Chondrocyte (in vitro differentiated cells): Measurements from ENCODE around the gene GNG7. TPM values are rescaled to one million over a fixed set of nuclear protein-coding genes. Genes with fewer than 3 reads are reported as not detected.
A peak's percentile ranks its signal among the peaks of the same experiment; 100 is the strongest.
"Not testable (repeated sequence)": the region's sequence is repeated elsewhere in the genome, so short reads cannot be mapped to it uniquely, and the experiment has no call there.

Source experiments
- DNase-seq: peaks from one replicate; pipeline ENCODE4 v3.0.0; 2021; ENCODE audit warnings: mixed read lengths, low spot score
- H3K27ac Mint-ChIP-seq: one replicate; pipeline ENCODE4 v1.8.0; 2021; ENCODE audit warnings: mild to moderate bottlenecking, moderate library complexity, mixed read lengths; ENCODE audit not compliant: unreplicated experiment
- H3K27me3 Mint-ChIP-seq: 2 replicates; pipeline ENCODE4 v1.8.0; 2021; ENCODE audit warnings: low read depth, mixed read lengths
- H3K36me3 Mint-ChIP-seq: 2 replicates; pipeline ENCODE4 v1.8.0; 2021; ENCODE audit warnings: low read depth, mixed read lengths
- H3K4me1 Mint-ChIP-seq: 2 replicates; pipeline ENCODE4 v1.8.0; 2021; ENCODE audit warnings: low read depth, mild to moderate bottlenecking, mixed read lengths
- H3K4me3 Mint-ChIP-seq: one replicate; pipeline ENCODE4 v1.8.0; 2021; ENCODE audit warnings: mild to moderate bottlenecking, moderate library complexity, mixed read lengths; ENCODE audit not compliant: unreplicated experiment
- H3K9me3 Mint-ChIP-seq: 2 replicates; pipeline ENCODE4 v1.8.0; 2021; ENCODE audit warnings: low read depth, mixed read lengths
- total RNA-seq: library from RNA; stranded (reverse); gene quantifications from 3 replicates; pipeline ENCODE4 v1.2.1, GENCODE V29; 2021
- TF ChIP-seq, protein P1 (sequence below): fragments of 200-600 bp; sonication (generic); IDR thresholded peaks from 2 replicates; pipeline ENCODE4 v1.5.0; 2021; ENCODE audit warnings: antibody characterized with exemption, mild to moderate bottlenecking, moderate library complexity

Gene GNG7
- total RNA-seq, 1 donor from 2014 or later = 1.9 TPM

GRCh38 chr19:2533072-2533425, 169.4 kb downstream of the GNG7 start:
- H3K9me3 Mint-ChIP-seq = peaks cover 5% of the 10 kb centered on the region
- H3K27me3 Mint-ChIP-seq = no peaks in the 10 kb centered on the region
- peak overlapping the region; percentile 85 for H3K27ac Mint-ChIP-seq
- H3K36me3 Mint-ChIP-seq = no peaks in the 10 kb centered on the region
- H3K4me1 Mint-ChIP-seq = peaks cover 47% of the 10 kb centered on the region
- TF ChIP-seq, protein P1, sequence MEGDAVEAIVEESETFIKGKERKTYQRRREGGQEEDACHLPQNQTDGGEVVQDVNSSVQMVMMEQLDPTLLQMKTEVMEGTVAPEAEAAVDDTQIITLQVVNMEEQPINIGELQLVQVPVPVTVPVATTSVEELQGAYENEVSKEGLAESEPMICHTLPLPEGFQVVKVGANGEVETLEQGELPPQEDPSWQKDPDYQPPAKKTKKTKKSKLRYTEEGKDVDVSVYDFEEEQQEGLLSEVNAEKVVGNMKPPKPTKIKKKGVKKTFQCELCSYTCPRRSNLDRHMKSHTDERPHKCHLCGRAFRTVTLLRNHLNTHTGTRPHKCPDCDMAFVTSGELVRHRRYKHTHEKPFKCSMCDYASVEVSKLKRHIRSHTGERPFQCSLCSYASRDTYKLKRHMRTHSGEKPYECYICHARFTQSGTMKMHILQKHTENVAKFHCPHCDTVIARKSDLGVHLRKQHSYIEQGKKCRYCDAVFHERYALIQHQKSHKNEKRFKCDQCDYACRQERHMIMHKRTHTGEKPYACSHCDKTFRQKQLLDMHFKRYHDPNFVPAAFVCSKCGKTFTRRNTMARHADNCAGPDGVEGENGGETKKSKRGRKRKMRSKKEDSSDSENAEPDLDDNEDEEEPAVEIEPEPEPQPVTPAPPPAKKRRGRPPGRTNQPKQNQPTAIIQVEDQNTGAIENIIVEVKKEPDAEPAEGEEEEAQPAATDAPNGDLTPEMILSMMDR = no peak
- no peak for DNase-seq
- no peak overlapping the region for H3K4me3 Mint-ChIP-seq

GRCh38 chr19:2532252-2533071, 170.0 kb downstream of the GNG7 start:
- Mint-ChIP-seq H3K4me1 (peaks cover 50% of the 10 kb centered on the region), H3K36me3 (no peaks in the 10 kb centered on the region), H3K4me3 (no peak overlapping the region), H3K9me3 (peaks cover 5% of the 10 kb centered on the region), H3K27me3 (no peaks in the 10 kb centered on the region), H3K27ac (peak overlapping the region; percentile 65)
- no peak for DNase-seq
- TF ChIP-seq, protein P1 = peak; percentile 20

GRCh38 chr19:2529942-2530341, 172.6 kb downstream of the GNG7 start:
- not testable (repeated sequence) for H3K36me3 Mint-ChIP-seq, H3K9me3 Mint-ChIP-seq, DNase-seq, H3K27me3 Mint-ChIP-seq, H3K27ac Mint-ChIP-seq, H3K4me3 Mint-ChIP-seq
- H3K4me1 Mint-ChIP-seq = peaks cover 51% of the 10 kb centered on the region

DNA sequence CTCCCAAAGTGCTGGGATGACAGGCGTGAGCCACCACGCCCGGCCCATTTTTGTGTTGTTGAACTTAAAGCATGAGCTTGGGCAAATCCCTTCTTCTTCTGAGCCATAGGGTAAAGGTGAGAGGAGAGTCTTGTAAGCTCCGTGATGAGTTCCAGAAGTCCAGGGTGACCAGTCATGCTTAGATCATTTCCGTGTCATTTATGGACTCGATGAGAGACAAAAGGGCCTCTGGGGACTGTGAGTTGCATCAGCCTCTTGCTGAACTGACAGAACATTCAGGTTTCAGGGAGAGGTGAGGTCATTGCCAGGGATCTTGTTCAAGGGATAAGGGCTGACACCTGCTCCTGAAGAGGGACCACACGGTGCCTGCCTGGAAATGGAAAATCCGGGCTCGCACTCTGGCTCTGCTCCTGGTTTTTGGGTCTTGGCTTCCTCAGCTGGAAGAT, 173.0 kb downstream of the GNG7 start:
- Mint-ChIP-seq H3K4me3 (no peak overlapping the region), H3K27me3 (no peaks in the 10 kb centered on the region), H3K4me1 (peaks cover 51% of the 10 kb centered on the region), H3K27ac (peak overlapping the region; percentile 41), H3K9me3 (peaks cover 5% of the 10 kb centered on the region), H3K36me3 (no peaks in the 10 kb centered on the region)
- DNase-seq = no peak
- TF ChIP-seq, protein P1 = no peak

DNA sequence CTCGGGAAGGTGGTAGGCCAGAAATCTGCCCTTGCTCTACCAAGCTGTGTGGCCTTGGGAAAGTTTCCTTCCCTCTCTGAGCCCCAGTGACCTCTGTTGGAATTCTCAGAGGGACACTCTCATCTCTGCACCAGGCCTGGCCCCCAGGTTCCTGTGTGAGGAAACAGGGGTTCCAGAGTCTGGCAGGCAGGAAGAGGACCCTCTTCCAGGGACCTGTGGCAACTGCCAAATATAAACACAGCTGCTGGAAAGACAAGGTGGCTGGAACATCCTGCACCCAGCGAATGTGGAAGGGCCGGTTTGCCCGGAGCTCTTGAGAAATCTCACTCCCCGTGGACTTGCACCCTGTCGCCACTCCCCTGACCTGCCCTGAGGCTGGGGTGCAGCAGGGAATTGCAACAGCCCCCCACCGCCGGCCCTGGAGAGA, 173.8 kb downstream of the GNG7 start:
- H3K36me3 Mint-ChIP-seq = no peaks in the 10 kb centered on the region
- TF ChIP-seq, protein P1 = no peak
- H3K27ac Mint-ChIP-seq = no peak overlapping the region
- H3K9me3 Mint-ChIP-seq = peaks cover 5% of the 10 kb centered on the region
- no peak for DNase-seq
- H3K4me1 Mint-ChIP-seq = peaks cover 52% of the 10 kb centered on the region
- no peak overlapping the region for H3K4me3 Mint-ChIP-seq
- no peaks in the 10 kb centered on the region for H3K27me3 Mint-ChIP-seq

GRCh38 chr19:2527686-2528085, 174.8 kb downstream of the GNG7 start:
- no peaks in the 10 kb centered on the region for H3K36me3 Mint-ChIP-seq
- peaks cover 5% of the 10 kb centered on the region for H3K9me3 Mint-ChIP-seq
- DNase-seq = no peak
- no peak overlapping the region for H3K4me3 Mint-ChIP-seq
- H3K27me3 Mint-ChIP-seq = no peaks in the 10 kb centered on the region
- H3K4me1 Mint-ChIP-seq = peaks cover 52% of the 10 kb centered on the region
- H3K27ac Mint-ChIP-seq = no peak overlapping the region
- TF ChIP-seq, protein P1 = no peak
